Stimulated activated CD4-positive, alpha-beta T cell treated with anti-CD3 and anti-CD28 coated beads, TNF-alpha, amount 100 ng/mL, for 1 hour (primary cell): ENCODE data around the gene ADAP2.
"Not testable (repeated sequence)": the region's sequence is repeated elsewhere in the genome, so short reads cannot be mapped to it uniquely, and the experiment has no call there.

Experiments
- DNase-seq, 3 donors: peaks; one replicate each; pipeline ENCODE4 v3.0.0-alpha.2; 2020; ENCODE audit warnings: low read depth in 3 of 3, low spot score in 1 of 3

ADAP2 gene, protein sequence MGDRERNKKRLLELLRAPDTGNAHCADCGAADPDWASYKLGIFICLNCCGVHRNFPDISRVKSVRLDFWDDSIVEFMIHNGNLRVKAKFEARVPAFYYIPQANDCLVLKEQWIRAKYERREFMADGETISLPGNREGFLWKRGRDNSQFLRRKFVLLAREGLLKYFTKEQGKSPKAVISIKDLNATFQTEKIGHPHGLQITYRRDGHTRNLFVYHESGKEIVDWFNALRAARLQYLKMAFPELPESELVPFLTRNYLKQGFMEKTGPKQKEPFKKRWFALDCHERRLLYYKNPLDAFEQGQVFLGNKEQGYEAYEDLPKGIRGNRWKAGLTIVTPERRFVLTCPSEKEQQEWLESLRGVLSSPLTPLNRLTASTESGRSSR

DNA sequence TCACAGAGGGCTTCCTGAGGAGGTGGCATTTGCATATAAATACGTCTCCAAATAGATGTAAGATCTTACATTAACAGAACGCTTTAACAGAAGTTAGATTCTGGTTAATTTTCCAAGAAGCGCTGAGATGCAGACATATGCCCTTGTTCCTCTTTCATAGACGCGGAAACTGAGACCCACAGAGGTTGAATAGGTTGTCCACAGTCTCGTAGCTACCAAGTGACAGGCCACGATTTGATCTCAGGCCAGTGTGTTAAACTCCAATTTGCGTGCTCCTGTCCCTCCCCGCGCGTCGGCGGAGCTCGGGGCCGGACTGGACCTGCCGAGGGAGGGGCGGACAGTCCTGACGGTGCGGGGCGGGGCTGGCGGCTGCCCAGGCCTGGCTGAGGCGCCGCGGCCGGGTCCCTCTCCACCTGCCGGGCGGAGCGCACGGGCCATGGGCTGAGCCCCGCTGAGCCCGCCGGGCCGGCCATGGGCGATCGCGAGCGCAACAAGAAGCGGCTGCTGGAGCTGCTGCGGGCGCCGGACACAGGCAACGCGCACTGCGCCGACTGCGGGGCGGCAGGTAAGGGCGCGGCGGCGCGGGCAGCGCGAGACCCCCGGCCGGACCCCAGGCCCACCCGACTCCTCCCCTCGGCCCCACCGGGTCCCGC, at the start of gene ADAP2:
Gene ADAP2, plus strand, starts transcription at position 402 of the 653 bp plus-strand sequence. Its CDS starts 70 bp downstream, at position 472.
- no peak for DNase-seq

DNA sequence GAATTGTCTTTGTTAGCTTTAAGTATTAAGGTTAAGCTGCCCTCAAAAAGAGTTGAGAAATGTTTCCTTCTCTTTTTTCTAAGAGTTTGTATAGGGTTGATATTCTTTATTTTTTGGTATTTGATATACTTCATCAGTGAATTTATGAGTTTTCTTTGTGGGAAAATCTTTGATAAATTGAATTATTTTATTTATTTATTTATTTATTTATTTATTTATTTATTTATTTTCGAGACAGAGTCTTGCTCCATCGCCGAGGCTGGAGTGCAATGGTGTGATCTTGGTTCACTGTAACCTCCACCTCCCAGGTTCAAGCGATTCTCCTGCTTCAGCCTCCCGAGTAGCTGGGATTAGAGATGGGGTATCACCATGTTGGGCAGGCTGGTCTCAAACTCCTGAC, 35.6 kb upstream of the ADAP2 start:
- no peak for DNase-seq

- no peak for DNase-seq
Measured at GRCh38 chr17:30894236-30894635, 27.5 kb upstream of the ADAP2 start.

DNA sequence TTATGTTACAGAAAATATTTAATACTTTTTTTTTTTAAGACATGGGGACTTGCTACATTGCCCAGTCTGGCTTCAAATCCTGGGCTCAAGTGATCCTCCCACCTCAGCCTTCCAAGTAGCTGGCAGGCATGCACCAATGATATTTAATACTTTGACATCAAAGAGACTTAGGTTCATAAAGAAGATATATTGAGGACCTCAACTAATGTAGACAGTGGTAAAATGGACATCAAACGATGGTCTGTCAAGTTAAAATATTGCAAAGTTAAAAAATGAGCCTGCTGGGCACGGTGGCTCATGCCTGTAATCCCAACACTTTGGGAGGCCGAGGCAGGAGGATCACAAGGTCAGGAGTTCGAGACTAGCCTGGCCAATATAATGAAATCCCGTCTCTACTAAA, 24.4 kb upstream of the ADAP2 start:
- DNase-seq, result no peak

DNA sequence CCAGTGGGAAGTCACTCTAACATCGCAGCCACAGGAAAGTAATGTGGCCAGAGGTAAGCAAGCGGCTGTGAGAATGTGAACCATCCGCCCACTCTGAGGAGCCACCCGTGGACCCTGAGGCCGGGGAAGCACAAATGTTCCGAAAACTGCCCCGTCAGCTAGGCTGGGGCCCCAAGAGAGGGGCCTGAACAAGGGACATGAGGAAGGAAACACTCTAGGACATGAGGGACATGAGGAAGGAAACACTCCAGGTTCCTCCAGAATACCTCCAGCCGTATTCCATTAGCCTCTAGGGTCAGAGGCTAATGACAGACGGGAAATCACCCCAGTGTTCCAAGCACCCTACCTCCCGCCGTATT, 16.0 kb upstream of the ADAP2 start:
- DNase-seq, result no peak

DNA sequence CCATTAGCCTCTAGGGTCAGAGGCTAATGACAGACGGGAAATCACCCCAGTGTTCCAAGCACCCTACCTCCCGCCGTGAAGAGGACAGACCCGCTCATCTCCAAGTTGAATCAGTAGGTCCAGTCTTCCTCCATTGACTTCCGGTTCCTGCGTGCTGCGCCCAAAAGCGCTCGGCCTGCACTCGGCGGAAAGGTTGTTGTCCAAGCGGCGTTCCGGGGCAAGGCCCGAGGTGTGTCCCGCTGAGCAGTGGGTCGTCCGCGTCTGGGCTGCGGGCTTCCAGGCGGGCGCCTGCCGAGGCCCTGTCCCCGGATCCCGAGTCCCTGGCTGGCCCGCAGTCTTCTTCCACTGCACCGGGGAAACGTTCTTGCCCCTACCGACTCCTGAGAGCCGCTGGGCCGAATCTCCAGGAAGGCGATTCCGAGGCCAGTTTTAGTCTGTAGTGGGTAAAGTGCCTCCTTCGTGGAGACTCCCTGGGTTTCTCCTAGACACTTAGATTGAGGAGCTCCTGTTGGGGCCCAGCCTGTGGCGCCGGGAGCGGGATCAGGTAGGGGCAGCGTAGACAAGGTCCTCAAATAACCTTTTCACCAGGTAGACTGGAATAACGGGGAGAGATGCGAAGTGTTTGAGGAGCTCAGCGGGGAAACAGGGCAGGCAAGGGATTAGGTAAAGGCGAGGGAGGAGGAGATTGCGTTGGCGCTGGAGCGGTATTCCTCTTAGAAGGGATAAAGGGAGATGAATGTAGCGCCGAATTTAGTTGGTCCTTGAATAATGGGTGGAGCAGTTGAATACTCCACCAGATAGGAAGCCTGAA, 15.4 kb upstream of the ADAP2 start, which contains the start of gene TEFM:
Gene TEFM, minus strand, starts transcription at position 138 of the 811 bp plus-strand sequence. Its CDS starts 40 bp downstream, at position 98.
- peak; percentile 65 to 83 (median 74) for DNase-seq

- DNase-seq, result no peak
Measured at GRCh38 chr17:30908717-30909420, 12.9 kb upstream of the ADAP2 start.

DNA sequence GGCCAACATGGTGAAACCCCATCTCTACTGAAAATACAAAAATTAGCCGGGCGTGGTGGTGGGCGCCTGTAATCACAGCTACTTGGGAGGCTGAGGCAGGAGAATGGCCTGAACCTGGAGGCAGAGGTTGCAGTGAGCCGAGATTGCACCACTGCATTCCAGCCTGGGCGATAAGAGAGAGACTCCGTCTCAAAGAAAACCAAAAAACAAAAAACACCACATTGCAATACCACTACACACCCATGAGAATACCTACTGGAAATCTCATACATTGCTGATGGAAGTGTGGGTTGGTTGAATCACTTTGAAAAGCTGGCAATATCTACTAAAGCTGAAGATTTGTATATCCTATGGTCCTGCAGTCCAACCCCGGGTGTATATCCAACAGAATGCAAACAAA, 11.6 kb upstream of the ADAP2 start:
- DNase-seq, result not testable (repeated sequence)

GRCh38 chr17:30913955-30914354, 7.8 kb upstream of the ADAP2 start:
- no peak for DNase-seq

GRCh38 chr17:30915833-30916611, 5.7 kb upstream of the ADAP2 start:
- DNase-seq, result no peak

DNA sequence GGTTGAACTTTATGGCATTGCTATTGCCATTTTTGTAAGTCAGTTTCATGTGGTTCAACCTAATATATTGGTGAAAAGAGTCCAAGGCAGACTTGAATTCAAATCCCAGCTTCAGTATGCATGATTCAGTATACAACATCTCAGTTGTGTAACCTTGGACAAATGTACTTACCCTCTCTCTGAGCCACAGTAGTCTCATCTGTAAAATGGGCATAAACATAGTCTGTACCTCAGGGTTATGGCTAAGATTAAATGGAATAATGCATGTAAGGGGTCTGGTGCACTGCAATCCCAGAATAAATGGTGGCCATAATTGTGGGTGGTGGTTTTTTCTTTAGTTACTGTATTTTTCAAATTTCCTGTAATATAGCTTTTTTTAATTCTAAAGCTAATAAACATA, 4.7 kb upstream of the ADAP2 start:
- DNase-seq, result no peak

DNA sequence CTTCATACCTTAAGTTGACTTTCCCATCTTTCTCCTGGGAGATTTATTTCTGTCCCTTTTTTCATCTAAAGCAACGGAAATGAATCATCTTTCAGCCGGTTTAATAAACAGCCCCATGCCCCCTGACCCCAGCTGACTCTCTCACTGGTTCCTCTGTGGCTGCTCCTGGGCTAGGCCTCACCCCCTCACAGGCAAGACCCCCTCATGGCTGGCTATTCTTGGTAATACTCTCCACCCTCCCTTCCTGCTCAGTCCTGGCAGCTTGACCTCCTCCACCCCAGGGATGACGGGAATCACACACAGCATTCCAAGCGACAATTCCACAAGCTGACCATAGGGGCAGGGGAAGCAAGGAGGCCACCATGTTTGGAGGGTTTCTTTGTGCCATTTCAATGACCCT, 1.5 kb upstream of the ADAP2 start:
- no peak for DNase-seq

GRCh38 chr17:30920683-30921543, 832 bp upstream of the ADAP2 start:
- no peak for DNase-seq

DNA sequence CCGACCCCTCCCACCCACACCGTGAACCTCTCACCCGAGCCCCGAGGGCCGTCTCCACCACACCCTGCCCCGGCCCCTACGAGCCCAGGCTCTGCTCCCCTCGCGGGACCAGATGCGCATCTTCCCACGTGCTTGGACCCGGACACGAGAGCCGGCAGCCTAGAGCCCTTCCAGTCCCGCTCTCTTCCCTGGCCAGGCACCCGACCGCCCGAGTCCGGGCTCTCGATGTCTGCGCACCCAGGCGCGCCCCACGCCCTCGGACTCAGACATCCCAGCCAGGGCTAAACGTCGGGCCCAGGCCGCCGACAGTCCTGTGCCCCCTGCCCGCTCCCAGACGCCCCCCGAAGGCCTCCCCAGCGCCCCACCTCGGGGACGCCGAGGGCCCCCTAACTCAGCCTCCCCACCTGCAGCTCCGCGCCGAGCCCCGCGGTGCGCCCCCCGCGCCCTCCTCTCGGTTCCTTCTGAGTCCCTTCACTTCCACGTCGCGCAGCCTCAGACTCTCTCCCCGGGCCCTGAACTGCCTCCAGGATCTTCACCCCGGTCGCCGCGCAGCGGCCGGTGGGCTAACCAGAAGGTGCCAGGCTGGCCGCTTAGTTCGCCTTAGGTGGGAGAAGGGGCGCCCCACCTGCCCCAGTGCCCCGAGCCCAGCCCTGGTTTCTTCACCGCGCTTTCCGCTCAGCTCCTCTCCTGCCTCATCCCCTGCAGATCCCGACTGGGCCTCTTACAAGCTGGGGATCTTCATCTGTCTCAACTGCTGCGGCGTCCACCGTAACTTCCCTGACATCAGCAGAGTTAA, 688 bp downstream of the ADAP2 start:
- DNase-seq, result no peak

GRCh38 chr17:30924341-30924740, 2.6 kb downstream of the ADAP2 start:
- DNase-seq, result no peak

- no peak for DNase-seq
Measured at GRCh38 chr17:30926516-30926915, 4.8 kb downstream of the ADAP2 start.

GRCh38 chr17:30927756-30928155, 6.0 kb downstream of the ADAP2 start:
- no peak for DNase-seq

DNA sequence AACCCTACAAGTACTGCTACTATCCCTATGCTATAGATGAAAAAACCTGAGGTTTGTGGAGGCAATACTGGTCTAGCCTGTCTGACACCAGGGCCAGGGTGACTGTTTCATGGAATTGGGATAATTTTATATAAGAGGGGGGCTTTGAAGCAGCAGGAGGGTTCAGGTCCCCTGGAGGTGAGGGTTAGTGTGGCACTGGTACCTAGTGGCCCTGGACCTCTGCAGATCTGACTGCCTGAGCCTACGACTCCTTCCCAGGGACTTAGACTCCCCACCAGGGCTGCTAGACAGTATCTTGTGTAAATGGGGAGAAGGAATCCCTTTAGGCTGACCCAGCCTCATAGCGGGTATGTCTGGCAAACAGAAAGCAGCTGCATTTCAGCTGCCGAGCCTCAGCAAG, 6.8 kb downstream of the ADAP2 start:
- no peak for DNase-seq
